ENCODE measurements around the gene ABHD11. TPM values are rescaled to one million over a fixed set of nuclear protein-coding genes. Genes with fewer than 3 reads are reported as not detected.

ABHD11 gene
- total and polyA plus RNA-seq, 4 donors = 5.1 to 7.6 (median 6.6) TPM

Small RNA genes within 50 kb of the gene (small RNA-seq; reads per million reads assigned to genes)
- gene MIR4284 (0.11 reads per million), gene RN7SL265P (not detected)

Other genes with a start within 250 kb of the ABHD11 start
- 10 to 100 TPM; 30.7 to 31.3 TPM for gene BAZ1B, start 216.5 kb downstream of the ABHD11 start, total RNA-seq
- 10 to 100 TPM in 1 of 2 donors, 1 to 10 TPM in 1; 8.6 to 12.3 TPM for gene BAZ1B, start 216.5 kb downstream of the ABHD11 start, polyA plus RNA-seq
- 10 to 100 TPM; 13.2 to 15.5 TPM for gene BCL7B, start 181.1 kb downstream of the ABHD11 start, total RNA-seq
- gene BCL7B, start 181.1 kb downstream of the ABHD11 start, polyA plus RNA-seq = 10 to 100 TPM; 27.0 to 27.5 TPM
- 10 to 100 TPM; 16.5 to 36.6 TPM for gene TBL2, start 160.2 kb downstream of the ABHD11 start, total RNA-seq
- 10 to 100 TPM; 10.9 to 21.5 TPM for gene TBL2, start 160.2 kb downstream of the ABHD11 start, polyA plus RNA-seq
- 100 to 1,000 TPM in 1 of 2 donors, 10 to 100 TPM in 1; 50.3 to 384 TPM for gene MLXIPL, start 114.3 kb downstream of the ABHD11 start, total RNA-seq
- gene MLXIPL, start 114.3 kb downstream of the ABHD11 start, polyA plus RNA-seq = 100 to 1,000 TPM; 148 to 316 TPM
- gene VPS37D, start 71.0 kb downstream of the ABHD11 start, total RNA-seq = 1 to 10 TPM in 1 of 2 donors, under 1 TPM in 1; 0.98 to 3.3 TPM
- gene VPS37D, start 71.0 kb downstream of the ABHD11 start, polyA plus RNA-seq = 1 to 10 TPM in 1 of 2 donors, under 1 TPM in 1; 0.38 to 1.6 TPM
- 1 to 10 TPM; 2.1 to 2.3 TPM for gene DNAJC30, start 55.3 kb downstream of the ABHD11 start, total RNA-seq
- gene DNAJC30, start 55.3 kb downstream of the ABHD11 start, polyA plus RNA-seq = 1 to 10 TPM; 7.4 to 8.7 TPM
- gene BUD23, start 55.2 kb downstream of the ABHD11 start, total RNA-seq = 10 to 100 TPM; 19.1 to 33.4 TPM
- gene BUD23, start 55.2 kb downstream of the ABHD11 start, polyA plus RNA-seq = 10 to 100 TPM; 42.2 to 52.6 TPM
- 1 to 10 TPM in 1 of 2 donors, under 1 TPM in 1; 0.79 to 1.9 TPM for gene STX1A, start 19.1 kb downstream of the ABHD11 start, total RNA-seq
- 1 to 10 TPM in 1 of 2 donors, under 1 TPM in 1; 0.49 to 1.4 TPM for gene STX1A, start 19.1 kb downstream of the ABHD11 start, polyA plus RNA-seq
- 10 to 100 TPM in 1 of 2 donors, 1 to 10 TPM in 1; 3.6 to 21.1 TPM for gene CLDN3, start 31.5 kb upstream of the ABHD11 start, total RNA-seq
- 10 to 100 TPM; 24.7 to 43.0 TPM for gene CLDN3, start 31.5 kb upstream of the ABHD11 start, polyA plus RNA-seq
- gene CLDN4, start 92.2 kb upstream of the ABHD11 start, total RNA-seq = 1 to 10 TPM in 1 of 2 donors, under 1 TPM in 1; 0.37 to 1.4 TPM
- gene CLDN4, start 92.2 kb upstream of the ABHD11 start, polyA plus RNA-seq = 1 to 10 TPM; 1.2 to 2.0 TPM
- 1 to 10 TPM; 1.0 to 1.6 TPM for gene METTL27, start 103.7 kb upstream of the ABHD11 start, total RNA-seq
- 1 to 10 TPM; 1.6 to 1.7 TPM for gene METTL27, start 103.7 kb upstream of the ABHD11 start, polyA plus RNA-seq
- gene TMEM270, start 122.4 kb upstream of the ABHD11 start, total RNA-seq = not detected
- gene TMEM270, start 122.4 kb upstream of the ABHD11 start, polyA plus RNA-seq = under 1 TPM in 1 of 2 donors, not detected in 1; 0.09 TPM

Measured in liver (tissue), 5 donors.